ENCODE results near the gene SHOC2.

DNA sequence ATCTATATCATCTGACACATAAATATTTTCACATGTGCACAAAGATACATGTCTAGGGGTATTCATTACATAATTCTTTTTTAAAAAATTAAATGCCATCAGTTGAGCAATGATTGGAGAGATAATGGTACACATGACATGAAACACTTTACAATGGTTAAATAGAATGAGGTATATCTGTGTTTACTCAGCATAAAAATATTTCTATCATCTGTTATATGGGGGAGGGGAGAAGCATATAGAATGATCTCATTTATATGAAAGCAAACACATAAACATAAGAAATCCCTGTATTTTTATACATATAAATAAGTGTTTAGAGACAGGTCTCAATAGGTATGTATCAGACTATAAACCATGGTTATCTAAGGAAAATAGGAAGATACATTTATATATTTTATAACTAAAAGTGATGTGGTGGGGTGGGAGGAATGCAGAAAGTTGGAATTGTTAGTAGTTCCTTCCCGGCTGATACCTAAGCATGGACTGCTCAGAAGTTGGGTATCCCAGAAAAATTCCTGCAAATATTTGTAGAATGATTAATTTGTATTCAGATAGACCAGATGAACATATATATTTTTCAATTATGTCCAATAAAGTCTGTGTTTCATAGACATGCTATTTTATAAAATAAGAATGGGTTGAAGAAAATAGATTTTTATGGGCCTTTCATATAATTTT lies 75.1 kb downstream of the SHOC2 start:
- TF ChIP-seq, protein P1, sequence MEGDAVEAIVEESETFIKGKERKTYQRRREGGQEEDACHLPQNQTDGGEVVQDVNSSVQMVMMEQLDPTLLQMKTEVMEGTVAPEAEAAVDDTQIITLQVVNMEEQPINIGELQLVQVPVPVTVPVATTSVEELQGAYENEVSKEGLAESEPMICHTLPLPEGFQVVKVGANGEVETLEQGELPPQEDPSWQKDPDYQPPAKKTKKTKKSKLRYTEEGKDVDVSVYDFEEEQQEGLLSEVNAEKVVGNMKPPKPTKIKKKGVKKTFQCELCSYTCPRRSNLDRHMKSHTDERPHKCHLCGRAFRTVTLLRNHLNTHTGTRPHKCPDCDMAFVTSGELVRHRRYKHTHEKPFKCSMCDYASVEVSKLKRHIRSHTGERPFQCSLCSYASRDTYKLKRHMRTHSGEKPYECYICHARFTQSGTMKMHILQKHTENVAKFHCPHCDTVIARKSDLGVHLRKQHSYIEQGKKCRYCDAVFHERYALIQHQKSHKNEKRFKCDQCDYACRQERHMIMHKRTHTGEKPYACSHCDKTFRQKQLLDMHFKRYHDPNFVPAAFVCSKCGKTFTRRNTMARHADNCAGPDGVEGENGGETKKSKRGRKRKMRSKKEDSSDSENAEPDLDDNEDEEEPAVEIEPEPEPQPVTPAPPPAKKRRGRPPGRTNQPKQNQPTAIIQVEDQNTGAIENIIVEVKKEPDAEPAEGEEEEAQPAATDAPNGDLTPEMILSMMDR (conservative IDR thresholded peaks at IDR 0.05 in 1 of 2, IDR thresholded peaks at IDR 0.05 in 1 of 2; ENCODE audit: extremely low read depth in 1 of 2, insufficient read depth in 1 of 2, low read depth in 1 of 2, low read length in 2 of 2): no peak
- no peak for TF ChIP-seq EZH2 (IDR thresholded peaks at IDR 0.05; ENCODE audit: borderline replicate concordance, low read length)
